ENCODE results near the gene RETREG1.

RETREG1 gene

GRCh38 chr5:16580382-16580781, 36.4 kb downstream of the RETREG1 start:
- DNase-seq = no peak

DNA sequence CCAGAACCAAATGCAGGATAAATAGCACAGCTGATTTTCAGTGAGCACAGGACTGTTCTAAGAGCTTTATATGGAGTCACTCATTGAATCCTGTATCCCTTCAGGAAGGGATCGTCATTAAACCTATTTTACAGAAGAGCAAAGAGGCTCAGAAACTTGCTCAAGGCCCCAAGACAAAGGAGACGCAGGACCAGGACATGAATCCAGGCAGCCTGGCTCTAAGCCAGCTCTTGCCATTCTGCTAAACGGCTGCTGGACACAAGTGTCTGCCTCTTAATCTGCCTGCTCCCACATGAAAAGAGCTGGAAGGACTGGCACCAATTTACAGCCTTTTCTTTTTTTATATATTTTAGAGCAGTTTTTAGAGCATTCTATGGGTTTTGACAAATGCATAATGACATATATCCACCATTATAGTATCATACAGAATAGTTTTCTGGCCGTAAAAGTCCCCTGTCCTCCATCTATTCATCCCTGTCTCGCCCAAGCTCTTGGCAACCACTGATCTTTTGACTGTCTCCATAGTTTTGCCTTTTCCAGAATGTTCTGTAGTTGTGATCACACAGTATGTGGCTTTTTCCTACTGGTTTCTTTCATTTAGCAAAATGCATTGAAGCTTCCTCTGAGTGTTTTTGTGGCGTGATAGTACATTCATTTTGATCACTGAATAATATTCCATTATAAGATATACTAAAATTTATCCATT, 37.5 kb downstream of the RETREG1 start:
- DNase-seq = peak; percentile 32

DNA sequence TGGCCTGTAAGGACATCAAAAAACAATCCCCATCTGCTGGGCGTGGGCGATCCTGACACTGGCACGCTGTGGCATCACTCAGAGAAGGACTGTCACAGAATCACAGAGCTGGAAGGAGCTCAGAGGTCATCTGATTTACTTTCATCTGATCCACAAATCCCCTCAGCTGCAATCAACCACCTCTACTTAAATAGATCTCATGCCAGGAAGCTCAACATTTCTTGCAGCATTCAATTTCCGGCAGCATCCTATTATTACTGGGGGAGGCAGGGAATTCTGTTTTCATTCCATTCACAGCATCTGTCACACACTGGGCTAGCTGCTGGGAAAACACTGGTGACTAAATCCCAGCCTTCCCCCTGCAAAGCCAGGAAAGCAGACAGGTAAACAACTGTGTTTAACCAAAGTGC, 38.3 kb downstream of the RETREG1 start:
- DNase-seq = peak; percentile 95

DNA sequence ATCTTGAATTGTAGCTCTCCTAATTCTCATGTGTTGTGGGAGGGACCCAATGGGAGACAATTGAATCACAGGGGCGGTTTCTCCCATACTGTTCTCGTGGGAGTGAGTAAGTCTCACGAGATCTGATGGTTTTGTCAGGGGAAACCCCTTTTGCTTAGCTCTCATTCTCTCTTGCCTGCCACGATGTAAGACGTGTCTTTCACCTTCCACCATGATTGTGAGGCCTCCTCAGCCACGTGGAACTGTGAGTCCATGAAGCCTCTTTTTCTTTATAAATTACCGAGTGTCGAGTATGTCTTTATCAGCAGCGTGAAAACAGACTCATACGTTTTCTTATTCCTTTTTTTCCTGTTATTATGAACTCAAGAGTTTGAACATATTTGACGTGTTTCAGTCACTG, 39.1 kb downstream of the RETREG1 start:
- DNase-seq = no peak

- DNase-seq = no peak
These were observed 41.7 kb downstream of the RETREG1 start for GRCh38 chr5:16574789-16575721.

DNA sequence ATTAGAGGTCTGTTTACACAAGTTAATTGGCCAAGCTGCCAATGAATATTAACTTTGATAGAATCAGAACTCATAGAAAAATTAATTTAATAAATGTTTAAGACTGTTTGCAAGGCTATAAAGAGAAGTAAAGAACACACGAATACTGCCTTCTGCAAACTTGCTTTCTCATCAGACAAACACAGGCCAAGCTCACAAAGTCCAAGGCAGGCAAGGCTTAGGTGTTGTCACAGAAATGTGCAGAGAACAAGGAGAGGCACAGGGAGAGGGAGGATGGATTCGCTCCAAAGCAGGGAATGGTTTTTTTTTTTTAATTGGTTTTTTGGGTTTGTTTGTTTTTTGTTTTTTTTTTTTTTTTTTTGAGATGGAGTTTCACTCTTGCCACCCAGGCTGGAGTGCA, 43.4 kb downstream of the RETREG1 start:
- DNase-seq = no peak

DNA sequence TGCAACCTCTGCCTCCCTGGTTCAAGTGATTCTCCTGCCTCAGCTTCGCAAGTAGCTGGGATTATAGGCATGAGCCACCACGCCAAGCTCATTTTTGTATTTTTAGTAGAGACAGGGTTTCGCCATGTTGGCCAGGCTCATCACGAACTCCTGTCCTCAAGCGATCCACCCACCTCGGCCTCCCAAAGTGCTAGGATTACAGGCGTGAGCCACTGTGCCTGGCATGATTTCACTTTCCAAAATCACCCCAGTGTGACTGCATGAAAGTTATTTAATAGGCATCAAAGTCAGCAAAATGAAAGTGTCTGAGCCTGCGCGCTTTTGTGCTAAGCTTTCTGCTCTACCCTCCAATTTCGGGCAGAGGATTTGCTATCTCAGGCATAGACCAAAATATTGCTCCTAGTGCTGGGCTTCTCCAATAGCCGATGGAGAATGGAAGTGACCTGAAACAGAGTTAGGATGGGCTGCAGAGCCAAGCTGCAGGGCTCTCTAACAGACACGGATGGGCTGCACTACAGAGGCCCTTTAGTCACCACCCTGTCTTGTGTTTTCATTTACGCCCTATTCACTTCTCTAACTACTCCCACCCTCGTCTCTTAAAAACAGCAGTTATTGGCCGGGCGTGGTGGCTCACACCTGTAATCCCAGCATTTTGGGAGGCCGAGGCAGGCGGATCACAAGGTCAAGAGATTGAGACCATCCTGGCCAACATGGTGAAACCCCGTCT, 44.3 kb downstream of the RETREG1 start:
- DNase-seq = no peak

DNA sequence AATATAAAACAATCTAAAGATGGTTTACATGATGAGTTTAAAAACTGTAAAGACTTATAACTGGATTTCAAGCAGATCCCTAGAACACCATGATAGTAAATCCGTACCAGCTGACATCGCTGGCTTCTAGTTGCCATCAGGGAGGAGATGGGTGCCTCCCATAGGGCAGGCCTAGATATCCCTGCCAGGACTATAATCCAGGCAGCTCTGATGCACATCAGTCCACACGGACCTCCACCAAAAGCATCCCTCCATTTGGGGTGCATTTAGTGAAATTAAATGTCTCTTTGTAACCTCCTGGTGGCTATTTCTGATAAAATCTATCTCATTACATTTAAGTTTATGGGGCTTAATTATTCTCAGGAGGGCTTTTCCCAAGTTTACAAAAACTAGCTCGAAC, 45.8 kb downstream of the RETREG1 start:
- no peak for DNase-seq

DNA sequence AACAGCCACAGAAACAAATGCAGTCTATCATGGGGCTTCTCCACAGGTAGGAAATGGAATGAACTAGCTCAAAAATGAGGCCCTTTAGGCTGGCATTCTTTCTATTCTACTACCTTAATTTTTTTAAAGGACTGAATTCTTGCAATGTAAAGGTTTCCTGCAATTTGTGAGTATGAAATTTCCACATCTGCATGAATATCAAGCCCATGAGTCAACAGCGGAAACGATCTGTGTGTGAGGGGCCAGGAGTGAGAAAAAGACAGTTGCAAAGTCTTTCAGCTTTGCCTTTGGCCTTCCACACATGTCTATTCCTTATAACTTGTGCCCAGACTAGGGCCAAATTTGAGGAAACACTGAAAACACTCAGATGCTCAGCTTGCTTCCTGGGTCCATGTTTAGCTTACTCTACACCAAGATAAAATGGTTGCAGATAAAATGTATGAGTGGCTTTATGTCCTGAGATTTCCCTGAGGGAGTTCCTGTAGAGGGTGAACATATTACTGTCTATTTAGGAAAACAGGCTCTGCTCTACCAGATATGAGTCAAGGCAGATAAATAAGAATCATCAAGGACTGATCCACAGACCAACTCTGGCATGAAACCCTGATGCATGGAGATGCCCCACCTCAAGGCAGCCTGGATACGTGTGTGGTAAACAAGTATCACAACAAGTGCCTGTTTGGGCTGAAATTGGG, 46.5 kb downstream of the RETREG1 start:
- no peak for DNase-seq

DNA sequence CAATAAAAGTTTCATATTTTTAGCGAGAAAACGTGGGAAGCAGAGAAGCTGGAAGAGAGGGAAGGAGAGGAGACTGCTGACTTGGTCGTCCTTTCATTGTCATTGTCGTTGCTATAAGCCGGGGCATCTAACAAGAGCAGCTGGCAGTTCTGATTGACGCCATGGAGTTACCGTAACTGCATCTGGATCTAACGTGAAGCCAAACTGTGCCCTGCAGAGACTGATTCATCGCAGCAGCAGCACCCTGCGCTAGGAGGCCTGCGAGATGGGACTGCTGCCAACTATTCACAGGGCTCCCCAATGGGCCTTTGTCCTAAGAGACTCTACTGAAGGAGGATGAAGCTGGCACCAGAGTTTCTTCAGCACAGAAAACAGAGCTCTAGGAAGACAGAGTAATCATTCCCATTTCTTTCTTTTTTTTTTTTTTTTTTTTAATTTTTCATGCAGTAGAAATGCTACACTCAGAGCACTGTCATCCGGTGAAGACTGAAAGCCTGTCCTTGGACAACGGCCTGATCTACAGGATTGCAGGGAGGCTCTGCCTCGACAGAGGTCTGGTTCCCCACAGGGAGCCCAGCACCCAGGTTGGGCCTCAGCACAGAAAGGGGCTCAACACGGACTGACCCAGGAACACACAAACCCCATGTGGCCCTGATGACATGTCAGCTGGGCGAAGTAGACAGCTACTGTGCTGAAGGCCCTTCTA, 47.8 kb downstream of the RETREG1 start:
- DNase-seq = peak; percentile 90

GRCh38 chr5:16567365-16567764, 49.4 kb downstream of the RETREG1 start:
- DNase-seq = no peak

GRCh38 chr5:16565118-16565517, 51.7 kb downstream of the RETREG1 start:
- no peak for DNase-seq

DNA sequence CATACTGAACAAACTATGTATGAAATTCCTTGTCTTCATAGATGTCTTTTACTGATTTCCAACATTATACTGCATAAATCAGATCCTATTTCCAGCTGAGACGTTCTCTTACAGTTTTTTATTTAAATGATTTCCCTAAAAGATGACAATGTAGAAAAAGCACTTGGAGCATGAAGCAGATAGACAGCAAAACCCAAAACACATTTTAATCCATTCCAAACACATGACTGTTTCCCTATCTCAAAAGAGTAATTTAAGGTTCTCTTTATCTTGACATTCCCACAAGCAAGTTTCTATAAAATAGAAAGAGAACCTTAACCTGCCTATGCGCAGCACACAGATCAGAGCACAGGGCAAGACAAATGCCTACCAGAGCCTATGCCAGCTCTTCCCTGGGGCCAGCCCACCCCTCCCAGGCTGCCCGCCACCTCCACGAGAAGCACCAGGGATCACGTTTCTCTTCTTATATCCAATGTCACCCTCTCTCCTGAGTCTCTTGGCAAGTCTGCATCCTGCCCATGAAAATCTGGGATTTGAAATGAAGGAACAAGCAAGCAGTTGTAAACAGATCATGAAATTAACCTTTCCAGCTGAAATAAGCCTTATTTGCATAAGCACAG, 52.4 kb downstream of the RETREG1 start:
- no peak for DNase-seq

DNA sequence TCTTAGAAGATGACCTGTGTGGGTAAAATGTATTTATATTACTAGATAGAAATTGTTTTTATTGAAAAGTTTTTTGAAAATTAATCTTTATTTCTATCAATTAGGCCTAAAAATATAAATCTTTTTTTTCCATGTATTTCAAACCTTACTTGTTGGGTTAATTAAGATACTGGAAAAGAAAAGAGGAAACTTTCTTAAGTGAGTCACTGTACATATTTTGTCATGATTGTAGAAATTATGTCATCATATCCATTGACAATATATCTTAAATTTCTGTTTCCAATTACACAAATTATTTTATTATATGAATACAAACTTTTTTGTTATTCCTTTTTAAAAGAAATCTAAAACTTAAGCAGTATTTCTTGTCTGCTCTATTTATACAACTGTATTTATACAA, 53.1 kb downstream of the RETREG1 start:
- DNase-seq = no peak

- no peak for DNase-seq
These were observed 55.1 kb downstream of the RETREG1 start for GRCh38 chr5:16561660-16562059.

DNA sequence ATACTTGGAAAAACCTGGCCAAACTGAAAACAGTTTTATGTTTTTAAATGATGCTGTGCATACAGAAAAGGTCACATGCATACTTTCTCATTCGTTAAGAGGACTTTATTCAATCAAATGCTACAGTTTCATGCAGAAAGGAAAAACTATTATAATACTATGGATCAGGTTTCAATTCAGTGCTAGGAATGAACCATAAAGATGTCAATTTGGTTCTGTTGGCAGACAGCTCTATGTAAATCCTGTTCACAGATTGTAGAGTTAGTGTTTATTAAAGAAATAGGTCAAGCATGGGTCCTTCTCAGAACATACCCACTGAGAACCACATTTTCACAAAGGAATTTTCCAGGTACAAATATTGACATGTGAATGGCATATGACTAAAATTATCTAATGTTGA, 57.1 kb downstream of the RETREG1 start:
- peak; percentile 20 for DNase-seq

DNA sequence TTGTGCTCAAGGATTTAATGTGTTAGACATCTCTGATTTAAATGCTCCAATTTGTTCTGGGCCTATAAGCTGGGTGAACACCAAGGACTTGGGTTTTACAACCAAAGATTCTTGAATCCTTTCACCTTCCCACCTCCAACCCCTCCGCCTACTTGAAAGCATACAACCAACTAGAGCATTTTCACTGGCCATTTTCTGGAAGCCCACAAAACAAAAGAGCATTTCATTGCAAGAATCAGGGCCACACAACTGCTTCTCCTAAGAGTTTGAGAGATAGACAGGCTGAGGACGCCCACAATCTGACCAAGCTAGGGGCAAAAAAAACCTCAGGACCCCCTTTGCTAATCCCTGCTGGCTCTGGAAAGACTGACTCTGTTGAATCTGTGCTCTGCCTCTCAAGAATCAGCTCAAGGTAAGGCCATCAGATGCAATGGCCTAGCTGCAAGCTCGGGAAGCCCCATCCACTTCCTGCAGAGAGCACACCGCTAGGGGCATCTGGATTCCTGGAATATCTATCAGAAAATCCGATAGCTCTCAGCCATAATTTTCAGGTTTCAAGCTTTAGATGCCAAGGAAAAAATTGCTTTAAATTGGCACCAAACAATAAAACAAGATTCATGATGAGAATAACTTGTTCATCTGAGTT, 57.7 kb downstream of the RETREG1 start:
- no peak for DNase-seq

GRCh38 chr5:16557477-16557876, 59.3 kb downstream of the RETREG1 start:
- no peak for DNase-seq

- DNase-seq = no peak
These were observed 62.7 kb downstream of the RETREG1 start for GRCh38 chr5:16554110-16554509.

DNA sequence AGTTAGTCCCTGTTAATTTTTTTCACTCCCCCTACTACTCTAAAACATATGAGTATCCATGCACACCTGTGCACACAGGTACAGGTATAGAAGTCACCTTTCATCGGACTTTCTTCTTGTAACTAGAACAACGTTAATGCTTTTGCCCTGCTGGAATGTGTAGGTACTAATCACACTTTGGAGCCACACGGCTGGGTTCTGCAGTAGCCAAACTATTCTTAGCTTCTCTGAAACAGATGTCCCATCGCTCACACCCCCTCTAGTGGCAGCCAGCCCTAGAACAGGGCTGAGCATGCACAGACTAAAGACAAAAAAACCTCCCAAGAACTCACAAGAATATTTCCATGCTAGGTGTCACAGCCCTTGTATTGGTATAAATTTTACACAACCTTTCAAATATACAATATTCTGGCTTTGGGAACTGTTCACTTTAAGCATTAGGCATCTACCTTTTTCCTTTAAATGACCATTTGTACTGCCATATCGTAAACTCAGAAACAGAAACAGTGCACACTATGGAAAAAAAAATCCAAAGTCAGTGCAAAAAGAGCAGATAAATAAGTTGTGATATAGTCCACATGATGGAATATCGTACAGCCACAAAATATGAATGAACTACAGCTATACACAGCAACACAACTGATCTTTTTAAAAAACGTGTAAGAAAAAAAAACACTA, 64.0 kb downstream of the RETREG1 start:
- DNase-seq = peak; percentile 21

DNA sequence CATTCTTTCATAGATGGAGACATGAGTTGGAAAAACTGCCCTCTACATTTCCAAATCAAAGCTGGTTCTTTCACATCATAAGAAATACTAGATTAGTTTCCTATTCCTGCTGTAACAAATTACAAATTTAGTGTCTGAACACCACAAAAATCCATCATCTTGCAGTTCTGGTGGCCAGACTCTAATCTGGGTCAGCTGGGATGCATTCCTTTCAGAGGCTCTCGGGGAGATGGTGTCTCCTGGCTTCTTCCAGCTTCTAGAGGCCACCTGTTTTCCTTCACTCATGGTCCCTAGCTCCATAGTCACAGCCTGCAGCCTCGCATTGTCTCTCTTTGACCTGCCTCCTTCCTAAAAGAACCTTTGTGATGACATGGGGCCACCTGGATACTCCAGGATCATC, 65.2 kb downstream of the RETREG1 start:
- no peak for DNase-seq

Data from NCI-H2081 treated with DMSO at 0.1 percent for 48 hours (cell line).